K562 (cell line): ENCODE results near the gene RIPOR2. TPM values are rescaled to one million over a fixed set of nuclear protein-coding genes. Genes with fewer than 3 reads are reported as not detected.

Source experiments
- ATAC-seq: fragments of 200-7000 bp; cut with Tn5 transposase; 3 replicates; pipeline ENCODE4 v1.9.1; 2020; ENCODE audit warnings: moderate library complexity
- BruUV-seq: library from RNA; stranded (reverse); fragments of 400-500 nt; replicated peaks from 2 replicates; lab custom pipeline; 2021; lab: Mats Ljungman, UMichigan
- CTCF ChIA-PET: fragments of 300-600 bp; formaldehyde crosslinking; extraction: SDS; loops from one replicate; lab custom pipeline; 2021; ENCODE audit warnings: low intra/inter-chr PET ratio; lab: Yijun Ruan, JAX
- POLR2A ChIA-PET: fragments of 300-600, 350-650 bp; sonication (Branson Sonifier 250); formaldehyde crosslinking; extraction: SDS; loops from one replicate; lab custom pipeline; 2021; ENCODE audit warnings: antibody characterized with exemption, inconsistent platforms; lab: Yijun Ruan, JAX
- DNase-seq, 4 experiments: peaks; one replicate each; pipeline versions ENCODE4 v3.0.0 to v3.0.0-alpha.2; 2011 to 2018; ENCODE audit warnings: low spot score in 3 of 4, mixed read lengths in 3 of 4; ENCODE audit errors: extremely low read depth in 1 of 4
- FAIRE-seq: peaks from 2 replicates; lab custom pipeline; 2011; peaks lifted over from hg19 to GRCh38; lab: Jason Lieb, UNC
- H2AFZ ChIP-seq: 2 replicates; pipeline ENCODE4 v1.6.0; 2011; ENCODE audit warnings: low read depth, low read length, control low read depth, inconsistent platforms
- H3K27ac ChIP-seq: fragments of 200-600 bp; 3 replicates; pipeline ENCODE4 v1.8.0; 2011; ENCODE audit warnings: low read depth, mild to moderate bottlenecking, control low read depth, inconsistent platforms, low read length, moderate library complexity, mixed read lengths; ENCODE audit errors: extremely low read depth
- H3K27me3 ChIP-seq, 2 experiments: fragments of 300-600 bp in 1 of 2; 2 replicates in 1 of 2; 3 replicates in 1 of 2; pipeline versions ENCODE4 v1.6.0 to v1.8.0; 2011; ENCODE audit warnings: inconsistent platforms in 2 of 2, low read length in 2 of 2, mild to moderate bottlenecking in 1 of 2, mixed read lengths in 1 of 2, moderate library complexity in 1 of 2; ENCODE audit not compliant: control insufficient read depth in 2 of 2, insufficient read depth in 2 of 2
- H3K36me3 ChIP-seq: fragments of 300-600 bp; 3 replicates; pipeline ENCODE4 v1.8.0; 2011; ENCODE audit warnings: mild to moderate bottlenecking, low read length, inconsistent platforms; ENCODE audit not compliant: control insufficient read depth, insufficient read depth
- H3K4me1 ChIP-seq, 2 experiments: fragments of 200-600 bp in 1 of 2; replicated peaks in 1 of 2; 2 replicates in 1 of 2; 3 replicates in 1 of 2; pipeline versions ENCODE4 v1.5.1 to v1.8.0; 2011; ENCODE audit warnings: inconsistent platforms in 2 of 2, low read length in 2 of 2, mild to moderate bottlenecking in 1 of 2, mixed read lengths in 1 of 2, moderate library complexity in 1 of 2; ENCODE audit not compliant: control insufficient read depth in 2 of 2, insufficient read depth in 2 of 2
- H3K4me2 ChIP-seq: 2 replicates; pipeline ENCODE4 v1.6.1; 2011; ENCODE audit warnings: low read length, control low read depth, inconsistent platforms, mixed read lengths; ENCODE audit not compliant: insufficient read depth
- H3K4me3 ChIP-seq: fragments of 200-600 bp; sonication (generic), shearing (Covaris generic); 2 replicates; pipeline ENCODE4 v1.5.1; 2016; ENCODE audit warnings: control low read depth, inconsistent platforms
- H3K79me2 ChIP-seq: fragments of 200-600 bp; 3 replicates; pipeline ENCODE4 v1.8.0; 2011; ENCODE audit warnings: low read length, inconsistent platforms; ENCODE audit not compliant: control insufficient read depth, insufficient read depth
- H3K9ac ChIP-seq, 2 experiments: 2 replicates each; pipeline versions ENCODE4 v1.6.0 to v1.6.1; 2011; ENCODE audit warnings: low read depth in 2 of 2, low read length in 2 of 2, control low read depth in 1 of 2, inconsistent platforms in 1 of 2, mild to moderate bottlenecking in 1 of 2, mixed read lengths in 1 of 2; ENCODE audit not compliant: insufficient read depth in 1 of 2
- H3K9me1 ChIP-seq: one replicate; pipeline ENCODE4 v1.6.0; 2011; ENCODE audit warnings: inconsistent platforms, mild to moderate bottlenecking, low read length, moderate library complexity; ENCODE audit not compliant: control insufficient read depth, insufficient read depth
- H3K9me3 ChIP-seq: replicated peaks from 2 replicates; pipeline ENCODE4 v1.5.1; 2011; ENCODE audit warnings: low read depth, low read length, inconsistent platforms; ENCODE audit not compliant: control insufficient read depth, insufficient read depth
- H4K20me1 ChIP-seq: replicated peaks from 2 replicates; pipeline ENCODE4 v1.6.1; 2011; ENCODE audit warnings: low read length, inconsistent platforms, mixed read lengths; ENCODE audit not compliant: control insufficient read depth, insufficient read depth
- CTCF ChIP-seq, 3 experiments: IDR thresholded peaks in 2 of 3; conservative IDR thresholded peaks in 1 of 3; 2 replicates each; pipeline ENCODE4 v1.5.1; 2011 to 2012; ENCODE audit warnings: low read length in 3 of 3, mild to moderate bottlenecking in 3 of 3, control low read depth in 2 of 3, improper control_type of control experiment in 1 of 3, inconsistent platforms in 1 of 3, low read depth in 1 of 3, mixed read lengths in 1 of 3, moderate library complexity in 1 of 3; ENCODE audit not compliant: insufficient read depth in 2 of 3
- KDM1A ChIP-seq, 2 experiments: fragments of 450-650 bp; IDR thresholded peaks; 2 replicates each; pipeline ENCODE4 v1.6.1; 2016; ENCODE audit warnings: mild to moderate bottlenecking in 2 of 2
- NCOR1 ChIP-seq: fragments of 450-650 bp; IDR thresholded peaks from 2 replicates; pipeline ENCODE4 v1.6.1; 2016; ENCODE audit warnings: mild to moderate bottlenecking, moderate library complexity
- SMARCB1 ChIP-seq: IDR thresholded peaks from 2 replicates; pipeline ENCODE4 v1.6.1; 2011; ENCODE audit warnings: improper control_type of control experiment, low read depth; ENCODE audit not compliant: insufficient read length
- WGBS: fragments of 100-300 bp; shearing (Covaris generic); methylation state at CpG from one replicate; pipeline ENCODE4 v1.1.6; 2016; ENCODE audit warnings: low coverage, mixed read lengths; ENCODE audit not compliant: insufficient coverage; ENCODE audit errors: missing lambda C conversion rate; 5-methylcytosine and 5-hydroxymethylcytosine counted together
- in situ Hi-C: fragments of 300-500 bp; cut with MboI; formaldehyde crosslinking; loops from 4 replicates; pipeline ENCODE4 v1.15.0; 2018; ENCODE audit warnings: inconsistent platforms, mixed read lengths
- intact Hi-C: fragments of 100-400 bp; cut with micrococcal nuclease; formaldehyde crosslinking; loops from 2 replicates; pipeline ENCODE4 v1.14.2; 2022
- polyA plus RNA-seq, 8 experiments: library from polyadenylated mRNA; depleted of rRNA in 4 of 8; stranded (reverse) in 5 of 8; unstranded in 3 of 8; fragments of >200 nt; fragmentation: Nextera tagmentation in 2 of 8; fragmentation: Illumina TruSeq in 1 of 8; extraction: Ambion mirVana in 2 of 8; extraction: Trizol in 1 of 8; gene quantifications; 2 replicates each; pipeline versions ENCODE4 v1.2.1 to v1.2.3, GENCODE V29; 2011 to 2014; ENCODE audit warnings: inconsistent platforms in 1 of 8, missing spikeins in 1 of 8
- total RNA-seq, 7 experiments: library from RNA; depleted of rRNA in 6 of 7; stranded (reverse); fragments of >200 nt in 6 of 7; fragmentation: Illumina TruSeq in 2 of 7; extraction: Trizol in 2 of 7; gene quantifications; 2 replicates each; pipeline versions ENCODE4 v1.2.1 to v1.2.3, GENCODE V29; 2011 to 2021; ENCODE audit warnings: low replicate concordance in 1 of 7
- TF ChIP-seq, protein P1 (sequence below): fragments of 450-650 bp; formaldehyde crosslinking; IDR thresholded peaks from 2 replicates; pipeline ENCODE4 v1.4.0; 2020; ENCODE audit warnings: mild to moderate bottlenecking, mixed read lengths

Gene RIPOR2
- total and polyA plus RNA-seq, 9 of the 15 experiments (the other 6 are each of a cell fraction or from before 2014, with no cell fraction given): 0.04 to 1.0 (median 0.47) TPM; not detected in 2

GRCh38 chr6:24883618-24884017 is 52.1 kb downstream of the RIPOR2 start:
- H3K9ac ChIP-seq: no peak overlapping the region
- peaks cover 10 to 17% of the 10 kb centered on the region in 2 experiments; a peak in 4 of 5 replicates for H3K27me3 ChIP-seq
- no peak for ATAC-seq
- no peaks in the 10 kb centered on the region for H3K9me1 ChIP-seq
- no TSS peak for BruUV-seq
- no peak overlapping the region for H3K4me3 ChIP-seq
- H3K9me3 ChIP-seq: no peaks in the 10 kb centered on the region
- WGBS: 0% methylated on average over 5 of the region's 5 CpGs
- intact Hi-C loops: no loop called here
- H3K36me3 ChIP-seq: no peaks in the 10 kb centered on the region
- peak; percentile 16 to 30; a peak in 1 of 4 replicates for TF ChIP-seq KDM1A (IDR thresholded peaks at IDR 0.05)
- TF ChIP-seq NCOR1: no peak
- TF ChIP-seq, all 486 proteins: peak for 1
- CTCF ChIA-PET: no interaction called here
- POLR2A ChIA-PET: interaction anchor here (0.6 to 1.7 kb wide), 5 partner anchors 11 to 104 kb away, joined by 3 to 5 read pairs (median 4); no protein-coding TSS in a partner anchor
- Histone ChIP-seq H4K20me1 (no peaks in the 10 kb centered on the region), H2AFZ (no peak overlapping the region), H3K27ac (no peak overlapping the region), H3K4me1 (no peaks in the 10 kb centered on the region), H3K4me2 (no peak overlapping the region), H3K79me2 (no peaks in the 10 kb centered on the region)
- in situ Hi-C loops: no loop called here
- DNase-seq (no peak), FAIRE-seq (no peak)

DNA sequence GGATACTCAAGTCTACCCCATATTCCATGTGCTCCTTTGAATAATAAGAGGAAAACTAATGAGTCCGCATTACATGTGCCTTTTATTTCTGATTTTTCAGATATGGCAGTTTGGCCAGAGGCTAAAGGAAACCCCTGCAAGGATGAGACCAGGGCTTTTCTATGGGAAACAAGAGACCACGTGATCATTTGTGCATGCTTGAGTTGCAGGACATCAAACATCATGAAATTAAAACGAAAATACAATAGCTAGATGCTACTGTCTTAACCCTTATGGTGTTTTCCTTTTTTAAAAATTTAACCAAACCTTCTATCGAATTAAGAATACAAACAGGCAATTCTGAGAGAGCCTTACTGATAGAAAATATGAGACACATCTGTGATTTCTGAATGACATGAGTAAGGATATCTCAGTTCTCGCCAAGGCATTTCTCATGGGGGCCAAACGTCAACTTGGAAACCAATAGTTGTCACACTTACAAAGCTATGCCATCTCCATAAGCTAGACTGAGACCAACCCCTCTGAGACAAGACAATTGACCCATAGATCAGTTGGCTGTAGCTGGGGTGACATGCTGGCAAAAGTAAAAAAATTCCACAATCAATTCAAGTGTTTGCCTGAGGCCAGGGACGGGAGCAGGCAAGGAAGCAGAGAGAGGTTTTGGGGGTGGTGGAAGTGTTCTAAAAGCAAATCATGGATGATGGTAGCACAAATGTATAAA is 52.8 kb downstream of the RIPOR2 start:
- no TSS peak for BruUV-seq
- no peaks in the 10 kb centered on the region for H3K4me1 ChIP-seq
- intact Hi-C loops: no loop called here
- no peaks in the 10 kb centered on the region for H3K9me1 ChIP-seq
- under 1% methylated on average over 7 of the region's 7 CpGs for WGBS
- no peak overlapping the region for H3K4me3 ChIP-seq
- peaks cover 10 to 17% of the 10 kb centered on the region in 2 experiments; a peak in 4 of 5 replicates for H3K27me3 ChIP-seq
- H3K27ac ChIP-seq: no peak overlapping the region
- no peaks in the 10 kb centered on the region for H3K36me3 ChIP-seq
- POLR2A ChIA-PET: interaction anchor here (0.6 to 1.7 kb wide), 5 partner anchors 10 to 105 kb away, joined by 3 to 5 read pairs (median 4); no protein-coding TSS in a partner anchor
- no peak for ATAC-seq
- TF ChIP-seq CTCF (IDR thresholded peaks at IDR 0.05 in 2 of 3, conservative IDR thresholded peaks at IDR 0.05 in 1 of 3; ENCODE audit: insufficient read depth in 2 of 3, low read depth in 1 of 3, low read length in 3 of 3) (no peak), SMARCB1 (no peak)
- TF ChIP-seq, protein P1, sequence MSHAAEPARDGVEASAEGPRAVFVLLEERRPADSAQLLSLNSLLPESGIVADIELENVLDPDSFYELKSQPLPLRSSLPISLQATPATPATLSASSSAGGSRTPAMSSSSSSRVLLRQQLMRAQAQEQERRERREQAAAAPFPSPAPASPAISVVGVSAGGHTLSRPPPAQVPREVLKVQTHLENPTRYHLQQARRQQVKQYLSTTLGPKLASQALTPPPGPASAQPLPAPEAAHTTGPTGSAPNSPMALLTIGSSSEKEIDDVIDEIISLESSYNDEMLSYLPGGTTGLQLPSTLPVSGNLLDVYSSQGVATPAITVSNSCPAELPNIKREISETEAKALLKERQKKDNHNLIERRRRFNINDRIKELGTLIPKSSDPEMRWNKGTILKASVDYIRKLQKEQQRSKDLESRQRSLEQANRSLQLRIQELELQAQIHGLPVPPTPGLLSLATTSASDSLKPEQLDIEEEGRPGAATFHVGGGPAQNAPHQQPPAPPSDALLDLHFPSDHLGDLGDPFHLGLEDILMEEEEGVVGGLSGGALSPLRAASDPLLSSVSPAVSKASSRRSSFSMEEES (CRISPR knock-in tag): peak; percentile 79
- TF ChIP-seq, all 486 proteins: peak for 1
- CTCF ChIA-PET: no interaction called here
- Histone ChIP-seq H3K9me3 (no peaks in the 10 kb centered on the region), H3K4me2 (no peak overlapping the region), H2AFZ (no peak overlapping the region), H3K79me2 (no peaks in the 10 kb centered on the region), H3K9ac (no peak overlapping the region), H4K20me1 (no peaks in the 10 kb centered on the region)
- no peak for FAIRE-seq
- no peak for DNase-seq
- in situ Hi-C loops: no loop called here
